ENCODE data around the gene RCAN2.

- TF ChIP-seq CTCF (IDR thresholded peaks at IDR 0.05 in 8 of 11, conservative IDR thresholded peaks at IDR 0.05 in 3 of 11) (no peak), POLR2A (IDR thresholded peaks at IDR 0.05) (no peak)
Observed at GRCh38 chr6:46484081-46484820, 7.0 kb downstream of the RCAN2 start.
